Hepatocyte (in vitro differentiated cells): ENCODE data around the gene WNT7A.

Experiments used
- CTCF ChIP-seq: fragments of 200-600 bp; sonication (generic); IDR thresholded peaks from 2 replicates; pipeline ENCODE4 v1.5.1; 2016; ENCODE audit warnings: antibody characterized with exemption, mild to moderate bottlenecking; ENCODE audit not compliant: poor library complexity
- EZH2 ChIP-seq: fragments of 200-600 bp; sonication (generic); IDR thresholded peaks from 2 replicates; pipeline ENCODE4 v1.6.1; 2016; ENCODE audit warnings: antibody characterized with exemption, mild to moderate bottlenecking, borderline replicate concordance

GRCh38 chr3:13852638-13853009, 27.2 kb downstream of the WNT7A start:
- TF ChIP-seq CTCF (no peak), EZH2 (no peak)
